ENCODE measurements around the gene NPR3.

NPR3 gene

GRCh38 chr5:32687499-32687831 is 23.7 kb upstream of the NPR3 start:
- no peaks in the 10 kb centered on the region for H3K36me3 Mint-ChIP-seq (ENCODE audit: low read depth)
- H3K9me3 Mint-ChIP-seq: peaks cover 30% of the 10 kb centered on the region
- no peak overlapping the region for H3K27ac Mint-ChIP-seq
- no peak for DNase-seq
- no peak overlapping the region for H3K4me3 Mint-ChIP-seq
- TF ChIP-seq CTCF (IDR thresholded peaks at IDR 0.05): no peak
- H3K4me1 Mint-ChIP-seq: no peaks in the 10 kb centered on the region
- H3K27me3 Mint-ChIP-seq (ENCODE audit: low read depth, poor library complexity): peaks cover 10% of the 10 kb centered on the region

- no peak for DNase-seq
- peaks cover 7% of the 10 kb centered on the region for H3K27me3 Mint-ChIP-seq (ENCODE audit: low read depth, poor library complexity)
- H3K4me1 Mint-ChIP-seq: no peaks in the 10 kb centered on the region
- H3K27ac Mint-ChIP-seq: no peak overlapping the region
- no peaks in the 10 kb centered on the region for H3K36me3 Mint-ChIP-seq (ENCODE audit: low read depth)
- TF ChIP-seq CTCF (IDR thresholded peaks at IDR 0.05): no peak
- H3K4me3 Mint-ChIP-seq: no peak overlapping the region
- peaks cover 8% of the 10 kb centered on the region for H3K9me3 Mint-ChIP-seq
These were observed 21.0 kb upstream of the NPR3 start for GRCh38 chr5:32690153-32690552.

- TF ChIP-seq CTCF (IDR thresholded peaks at IDR 0.05): no peak
- no peak for DNase-seq
- H3K9me3 Mint-ChIP-seq: peaks cover 7% of the 10 kb centered on the region
- no peak overlapping the region for H3K27ac Mint-ChIP-seq
- H3K27me3 Mint-ChIP-seq (ENCODE audit: low read depth, poor library complexity): peaks cover 7% of the 10 kb centered on the region
- no peak overlapping the region for H3K4me3 Mint-ChIP-seq
- H3K4me1 Mint-ChIP-seq: no peaks in the 10 kb centered on the region
- H3K36me3 Mint-ChIP-seq (ENCODE audit: low read depth): no peaks in the 10 kb centered on the region
These were observed 20.5 kb upstream of the NPR3 start for GRCh38 chr5:32690666-32691065.

- no peak overlapping the region for H3K4me3 Mint-ChIP-seq
- H3K4me1 Mint-ChIP-seq: no peaks in the 10 kb centered on the region
These were observed 18.9 kb upstream of the NPR3 start for GRCh38 chr5:32692036-32692746.

GRCh38 chr5:32703957-32704356 is 7.2 kb upstream of the NPR3 start:
- no peak for DNase-seq
- H3K4me3 Mint-ChIP-seq: no peak overlapping the region
- H3K27me3 Mint-ChIP-seq (ENCODE audit: low read depth, poor library complexity): peaks cover 42% of the 10 kb centered on the region
- peaks cover 4% of the 10 kb centered on the region for H3K4me1 Mint-ChIP-seq
- no peak for TF ChIP-seq CTCF (IDR thresholded peaks at IDR 0.05)
- H3K27ac Mint-ChIP-seq: no peak overlapping the region
- H3K9me3 Mint-ChIP-seq: peaks cover 11% of the 10 kb centered on the region
- no peaks in the 10 kb centered on the region for H3K36me3 Mint-ChIP-seq (ENCODE audit: low read depth)

More at GRCh38 chr5:32692036-32692746, 18.9 kb upstream of the NPR3 start:
- H3K9me3 Mint-ChIP-seq: peaks cover 13% of the 10 kb centered on the region
- no peaks in the 10 kb centered on the region for H3K36me3 Mint-ChIP-seq (ENCODE audit: low read depth)
- DNase-seq: no peak
- H3K27me3 Mint-ChIP-seq (ENCODE audit: low read depth, poor library complexity): peaks cover 11% of the 10 kb centered on the region
- no peak overlapping the region for H3K27ac Mint-ChIP-seq
- no peak for TF ChIP-seq CTCF (IDR thresholded peaks at IDR 0.05)

GRCh38 chr5:32707418-32707997 is 3.6 kb upstream of the NPR3 start:
- Mint-ChIP-seq H3K9me3 (no peaks in the 10 kb centered on the region), H3K36me3 (ENCODE audit: low read depth) (no peaks in the 10 kb centered on the region), H3K4me3 (no peak overlapping the region), H3K27ac (no peak overlapping the region), H3K27me3 (ENCODE audit: low read depth, poor library complexity) (peaks cover 73% of the 10 kb centered on the region), H3K4me1 (peaks cover 30% of the 10 kb centered on the region)
- DNase-seq: no peak
- peak; percentile 55 for TF ChIP-seq CTCF (IDR thresholded peaks at IDR 0.05)
